GM12878 (cell line): Measurements from ENCODE around the gene TRPV3. TPM values are rescaled to one million over a fixed set of nuclear protein-coding genes. Genes with fewer than 3 reads are reported as not detected.
A peak's percentile ranks its signal among the peaks of the same experiment; 100 is the strongest.

Experiments used
- ATAC-seq: fragments of 200-7000 bp; cut with Tn5 transposase; 3 replicates; pipeline ENCODE4 v1.9.1; 2020; ENCODE audit warnings: mild to moderate bottlenecking, moderate library complexity
- BruUV-seq: library from RNA; stranded (reverse); fragments of 400-500 nt; replicated peaks from 2 replicates; lab custom pipeline; 2021; lab: Mats Ljungman, UMichigan
- CTCF ChIA-PET: fragments of 300-600 bp; sonication (Branson Sonifier 250); formaldehyde crosslinking; extraction: SDS; loops from one replicate; lab custom pipeline; 2021; ENCODE audit warnings: inconsistent platforms; lab: Yijun Ruan, JAX
- POLR2A ChIA-PET: fragments of 350-600 bp; formaldehyde crosslinking; extraction: SDS; loops from one replicate; lab custom pipeline; 2021; ENCODE audit warnings: inconsistent platforms; lab: Charles Lee
- RAD21 ChIA-PET: fragments of 300-600 bp; sonication (Branson Sonifier 250); formaldehyde crosslinking; loops from one replicate; lab custom pipeline; 2023; ENCODE audit warnings: antibody characterized with exemption; ENCODE audit not compliant: unreplicated experiment; lab: Charles Lee
- SMC1A ChIA-PET: fragments of 300-600 bp; sonication (Branson Sonifier 250); formaldehyde crosslinking; loops from one replicate; lab custom pipeline; 2023; ENCODE audit not compliant: unreplicated experiment, uncharacterized antibody; lab: Charles Lee
- DNase-seq: peaks from one replicate; pipeline ENCODE4 v3.0.0-alpha.2; 2011; ENCODE audit warnings: low read depth, low spot score
- FAIRE-seq: peaks from 3 replicates; lab custom pipeline; 2011; peaks lifted over from hg19 to GRCh38; lab: Jason Lieb, UNC
- H2AFZ ChIP-seq: 2 replicates; pipeline ENCODE4 v1.6.0; 2011; ENCODE audit warnings: low read depth, low read length, control low read depth; ENCODE audit not compliant: control insufficient read depth
- H3K27ac ChIP-seq: 2 replicates; pipeline ENCODE4 v1.5.1; 2011; ENCODE audit warnings: control low read depth; ENCODE audit not compliant: control insufficient read depth, insufficient read depth
- H3K27me3 ChIP-seq, 2 experiments: replicated peaks in 1 of 2; 2 replicates each; pipeline versions ENCODE4 v1.6.0 to v1.6.1; 2011; ENCODE audit warnings: low read length in 1 of 2; ENCODE audit not compliant: control insufficient read depth in 2 of 2, insufficient read depth in 2 of 2
- H3K36me3 ChIP-seq, 2 experiments: 2 replicates each; pipeline ENCODE4 v1.5.1; 2011; ENCODE audit warnings: low read length in 1 of 2; ENCODE audit not compliant: control insufficient read depth in 2 of 2, insufficient read depth in 2 of 2
- H3K4me1 ChIP-seq: 2 replicates; pipeline ENCODE4 v1.6.1; 2011; ENCODE audit warnings: mild to moderate bottlenecking, low read length, moderate library complexity, mixed read lengths; ENCODE audit not compliant: control insufficient read depth, insufficient read depth
- H3K4me2 ChIP-seq: 2 replicates; pipeline ENCODE4 v1.6.0; 2011; ENCODE audit warnings: control low read depth; ENCODE audit not compliant: control insufficient read depth, insufficient read depth
- H3K4me3 ChIP-seq: fragments of 200-600 bp; sonication (generic); 2 replicates; pipeline ENCODE4 v1.5.1; 2016
- H3K79me2 ChIP-seq: 2 replicates; pipeline ENCODE4 v1.6.0; 2011; ENCODE audit warnings: low read length; ENCODE audit not compliant: control insufficient read depth, insufficient read depth
- H3K9ac ChIP-seq: 2 replicates; pipeline ENCODE4 v1.8.0; 2011; ENCODE audit warnings: low read length, control low read depth, mixed read lengths; ENCODE audit not compliant: control insufficient read depth, insufficient read depth
- H3K9me3 ChIP-seq: replicated peaks from 3 replicates; pipeline ENCODE4 v1.5.1; 2011; ENCODE audit warnings: mild to moderate bottlenecking, low read length; ENCODE audit not compliant: control insufficient read depth, insufficient read depth
- H4K20me1 ChIP-seq: 2 replicates; pipeline ENCODE4 v1.6.0; 2011; ENCODE audit not compliant: control insufficient read depth, insufficient read depth
- ATF7 ChIP-seq: fragments of 450-650 bp; IDR thresholded peaks from 2 replicates; pipeline ENCODE4 v1.6.1; 2016; ENCODE audit warnings: low read depth, mild to moderate bottlenecking
- BMI1 ChIP-seq: fragments of 450-650 bp; IDR thresholded peaks from 2 replicates; pipeline ENCODE4 v1.6.1; 2016; ENCODE audit warnings: mild to moderate bottlenecking, moderate library complexity, borderline replicate concordance
- CBFB ChIP-seq: IDR thresholded peaks from 2 replicates; pipeline ENCODE4 v1.6.1; 2016; ENCODE audit warnings: antibody characterized with exemption, low read depth
- CEBPB ChIP-seq, 2 experiments: fragments of 150-350 bp in 1 of 2; IDR thresholded peaks; 2 replicates each; pipeline ENCODE4 v1.6.1; 2012 to 2014; ENCODE audit warnings: low read depth in 2 of 2, low read length in 2 of 2, borderline replicate concordance in 1 of 2, inconsistent platforms in 1 of 2
- FOS ChIP-seq: IDR thresholded peaks from 3 replicates; pipeline ENCODE4 v1.6.1; 2011; ENCODE audit warnings: borderline replicate concordance; ENCODE audit not compliant: insufficient read length; ENCODE audit errors: extremely low read depth
- RCOR1 ChIP-seq: conservative IDR thresholded peaks from 2 replicates; pipeline ENCODE4 v1.6.1; 2012; ENCODE audit warnings: low read depth, low read length, improper control_type of control experiment
- TCF12 ChIP-seq: IDR thresholded peaks from 2 replicates; pipeline ENCODE4 v1.6.1; 2011; ENCODE audit warnings: low read depth, mild to moderate bottlenecking, low read length
- WGBS: methylation state at CpG from one replicate; pipeline ENCODE4 v1.1.6; 2016; ENCODE audit warnings: low lambda C conversion rate; ENCODE audit not compliant: insufficient replicate concordance, insufficient coverage; ENCODE audit errors: missing lambda C conversion rate; 5-methylcytosine and 5-hydroxymethylcytosine counted together
- in situ Hi-C: fragments of 300-500 bp; cut with MboI; formaldehyde crosslinking; loops from 9 replicates; pipeline ENCODE4 v1.14.3; 2018; ENCODE audit warnings: mixed read lengths
- intact Hi-C: fragments of 100-400 bp; cut with micrococcal nuclease; formaldehyde crosslinking; loops from one replicate; pipeline ENCODE4 v1.14.2; 2022; ENCODE audit not compliant: unreplicated experiment
- polyA plus RNA-seq, 11 experiments: library from polyadenylated mRNA; depleted of rRNA in 4 of 11; unstranded in 6 of 11; stranded (reverse) in 5 of 11; fragments of >200 nt; fragmentation: Nextera tagmentation in 4 of 11; fragmentation: Illumina TruSeq in 1 of 11; extraction: Ambion mirVana in 4 of 11; extraction: Trizol in 1 of 11; gene quantifications; 1 replicate in 1 of 11; 2 replicates in 10 of 11; pipeline versions ENCODE4 v1.2.1 to v1.2.3, GENCODE V29; 2011 to 2016; ENCODE audit warnings: inconsistent platforms in 2 of 11, missing spikeins in 2 of 11, low read depth in 1 of 11
- total RNA-seq, 4 experiments: library from RNA; depleted of rRNA in 3 of 4; stranded (reverse); fragments of >200 nt in 3 of 4; fragmentation: Illumina TruSeq in 1 of 4; extraction: Trizol in 1 of 4; gene quantifications; 2 replicates each; pipeline versions ENCODE4 v1.2.1 to v1.2.3, GENCODE V29; 2013 to 2021
- TF ChIP-seq, protein P1 (sequence below): IDR thresholded peaks from 2 replicates; pipeline ENCODE4 v1.6.1; 2011; ENCODE audit warnings: low read depth, low read length, improper control_type of control experiment, borderline replicate concordance

TRPV3 gene
- total and polyA plus RNA-seq, 10 of the 15 experiments (the other 5 are each of a cell fraction or from before 2014, with no cell fraction given), result 0.52 to 12.0 (median 2.7) TPM

DNA sequence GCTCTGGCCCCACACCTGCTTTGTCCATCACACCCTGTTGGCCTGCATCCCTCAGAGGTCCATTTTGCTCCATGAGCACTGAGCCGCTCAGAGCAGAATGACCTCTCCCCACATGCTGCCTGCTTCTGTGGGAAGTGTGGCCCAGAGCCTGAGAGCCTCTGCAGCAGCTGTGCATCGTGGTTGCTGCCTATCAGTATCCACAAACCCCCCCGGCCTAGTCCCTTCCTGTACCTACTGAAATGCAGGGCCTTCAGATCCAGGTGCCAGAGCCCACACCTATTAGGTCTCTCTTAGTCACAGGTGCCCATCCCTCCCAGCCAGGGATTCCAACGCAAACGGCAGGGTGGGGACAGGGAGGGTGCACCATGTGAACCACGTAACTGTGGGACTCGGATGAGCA, 16.6 kb upstream of the TRPV3 start (continued):
- TF ChIP-seq, protein P1, sequence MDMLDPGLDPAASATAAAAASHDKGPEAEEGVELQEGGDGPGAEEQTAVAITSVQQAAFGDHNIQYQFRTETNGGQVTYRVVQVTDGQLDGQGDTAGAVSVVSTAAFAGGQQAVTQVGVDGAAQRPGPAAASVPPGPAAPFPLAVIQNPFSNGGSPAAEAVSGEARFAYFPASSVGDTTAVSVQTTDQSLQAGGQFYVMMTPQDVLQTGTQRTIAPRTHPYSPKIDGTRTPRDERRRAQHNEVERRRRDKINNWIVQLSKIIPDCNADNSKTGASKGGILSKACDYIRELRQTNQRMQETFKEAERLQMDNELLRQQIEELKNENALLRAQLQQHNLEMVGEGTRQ, result no peak
- TF ChIP-seq ATF7 (no peak), CEBPB (IDR thresholded peaks at IDR 0.05; ENCODE audit: borderline replicate concordance in 1 of 2, low read depth in 2 of 2, low read length in 2 of 2) (no peak), BMI1 (no peak), CBFB (no peak), RCOR1 (no peak)

DNA sequence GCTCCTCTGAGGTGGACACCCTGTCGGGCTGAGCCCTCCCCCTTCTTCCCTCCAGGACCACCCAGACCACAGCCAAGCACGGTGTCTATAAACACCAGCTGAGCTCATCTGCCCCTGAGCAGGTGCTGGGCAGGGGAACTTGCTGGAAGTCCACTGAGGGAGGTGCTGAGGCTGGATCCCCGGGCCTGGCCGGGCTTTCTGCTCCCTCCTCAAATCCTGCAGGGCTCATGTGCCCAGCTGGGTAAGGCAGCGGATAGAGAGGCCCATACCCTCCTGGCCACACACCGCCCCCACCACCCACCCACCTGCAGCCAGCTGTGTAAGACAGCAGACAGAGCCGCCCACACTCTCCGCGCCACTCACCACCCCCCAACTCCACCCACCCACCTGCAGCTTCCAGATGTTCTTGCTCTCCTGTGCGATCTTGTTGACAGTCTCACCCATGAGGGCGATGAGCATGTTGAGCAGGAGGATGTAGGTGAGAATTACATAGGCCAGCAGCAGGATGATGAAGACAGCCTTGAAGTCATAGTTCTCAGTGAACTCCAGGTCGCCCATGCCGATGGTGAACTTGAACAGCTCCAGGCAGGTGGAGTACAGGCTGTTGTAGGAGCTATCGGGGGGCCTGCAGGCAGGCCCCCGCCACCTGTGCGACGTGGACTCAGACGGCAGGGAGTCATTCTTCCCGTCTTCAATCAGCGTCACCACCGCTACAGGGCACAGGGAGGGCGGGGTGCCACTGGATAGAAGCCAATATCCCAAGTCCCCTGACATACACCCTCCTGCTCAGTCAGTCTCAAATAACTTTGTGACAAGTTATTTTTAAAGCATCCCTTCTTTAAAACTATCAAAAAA, 15.9 kb upstream of the TRPV3 start:
- 84% methylated on average over 20 of the region's 22 CpGs for WGBS
- no peaks in the 10 kb centered on the region for H3K79me2 ChIP-seq
- no peaks in the 10 kb centered on the region; a peak in 1 of 4 replicates for H3K36me3 ChIP-seq
- H3K4me3 ChIP-seq, result no peak overlapping the region
- ATAC-seq (no peak), FAIRE-seq (no peak), DNase-seq (no peak)
- H3K27me3 ChIP-seq, result no peaks in the 10 kb centered on the region
- BruUV-seq, result no TSS peak
- ChIA-PET POLR2A (no interaction called here), CTCF (no interaction called here), RAD21 (no interaction called here), SMC1A (no interaction called here)
- no peaks in the 10 kb centered on the region for H3K9me3 ChIP-seq
- H3K4me2 ChIP-seq, result no peak overlapping the region
- H2AFZ ChIP-seq, result no peak overlapping the region
- no peaks in the 10 kb centered on the region for H4K20me1 ChIP-seq
- no peak overlapping the region for H3K9ac ChIP-seq
- TF ChIP-seq TCF12, result peak; percentile 19; the same call in 1 of the 2 replicates
- TF ChIP-seq FOS, result no peak
- intact Hi-C loops, result no loop called here
- in situ Hi-C loops, result no loop called here
- H3K4me1 ChIP-seq, result no peaks in the 10 kb centered on the region
- no peak overlapping the region for H3K27ac ChIP-seq
